DMS53 treated with DMSO at 0.1 percent for 48 hours (cell line): ENCODE results near the gene ACER2.

Source experiments
- DNase-seq: peaks from one replicate; lab custom pipeline; 2025; ENCODE audit not compliant: unreplicated experiment; lab: John Stamatoyannopoulos, UW

Gene ACER2

GRCh38 chr9:19451240-19452087, 42.7 kb downstream of the ACER2 start:
- DNase-seq: no peak

- no peak for DNase-seq
These were observed 47.6 kb downstream of the ACER2 start for GRCh38 chr9:19456426-19456825.

- DNase-seq: peak; percentile 66
These were observed 48.3 kb downstream of the ACER2 start for GRCh38 chr9:19456996-19457692.

GRCh38 chr9:19457693-19458009, 48.8 kb downstream of the ACER2 start:
- DNase-seq: no peak

DNA sequence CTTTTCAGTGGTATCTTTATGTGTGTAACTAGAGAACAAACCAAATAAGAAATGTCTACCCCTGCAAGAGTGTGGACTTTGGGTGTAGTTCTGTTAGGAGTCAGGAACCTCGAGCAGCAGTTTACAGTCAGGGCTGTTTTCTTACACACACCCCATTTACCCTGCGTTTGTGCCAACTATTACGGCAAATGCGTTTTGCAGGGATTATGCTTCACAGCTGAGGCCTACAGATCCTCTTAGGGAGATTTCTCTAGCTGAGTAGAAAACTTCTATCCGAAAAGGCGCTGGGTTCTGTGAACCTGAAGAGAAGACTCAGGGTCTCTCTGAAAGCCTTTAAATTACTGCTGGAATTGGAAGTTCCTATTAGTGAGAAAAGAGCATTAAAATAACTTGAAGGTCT, 51.4 kb downstream of the ACER2 start:
- no peak for DNase-seq

DNA sequence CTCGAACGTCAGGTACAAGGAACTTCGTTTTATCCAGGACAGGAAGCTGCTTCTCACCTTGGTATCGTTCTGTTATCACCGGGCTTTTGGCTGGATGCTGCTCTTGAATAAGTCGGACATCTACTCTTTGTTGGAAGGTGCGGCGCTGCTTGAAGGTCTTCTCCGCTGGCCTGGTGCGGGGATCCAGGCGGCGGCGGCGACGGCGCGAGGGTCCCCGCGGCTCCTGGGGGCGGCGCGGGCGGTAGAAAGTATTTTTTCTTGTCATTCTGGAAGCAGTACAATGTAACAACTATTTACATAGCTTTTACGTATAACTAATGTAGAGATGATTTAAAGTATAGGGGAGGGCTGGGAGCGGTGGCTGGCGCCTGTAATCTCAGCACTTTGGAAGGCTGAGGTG, 52.3 kb downstream of the ACER2 start:
- DNase-seq: no peak

DNA sequence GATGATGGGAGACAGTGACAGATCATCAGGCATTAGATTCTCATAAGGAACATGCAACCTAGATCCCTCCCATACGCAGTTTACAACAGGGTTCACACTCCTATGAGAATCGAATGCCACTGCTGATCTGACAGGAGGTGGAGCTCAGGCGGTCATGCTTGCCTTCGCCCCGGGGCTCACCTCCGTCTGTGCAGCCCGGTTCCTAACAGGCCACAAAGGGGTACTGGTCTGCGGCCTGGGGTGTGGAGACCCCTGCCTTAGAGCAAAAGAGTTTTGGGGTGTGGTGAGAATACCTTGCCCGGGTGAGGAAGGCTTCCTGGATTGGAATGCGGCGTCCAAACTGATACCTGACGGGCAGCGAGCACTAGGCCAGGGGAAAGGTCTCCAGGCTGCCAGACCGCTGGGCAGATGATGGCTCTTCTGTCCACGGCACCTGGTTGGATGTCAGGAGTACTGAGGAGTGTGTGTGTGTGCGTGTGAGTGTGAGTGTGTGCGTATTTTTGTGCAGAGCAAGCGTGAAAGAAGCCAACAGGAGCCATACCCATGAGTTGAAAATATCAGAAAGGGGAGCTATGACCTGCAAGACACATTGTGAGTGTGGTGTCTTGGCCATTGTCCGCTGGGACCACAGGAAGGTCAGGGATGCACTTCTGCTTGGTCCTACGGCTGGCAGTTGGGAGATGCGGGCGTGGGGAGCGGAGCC, 55.4 kb downstream of the ACER2 start:
- no peak for DNase-seq

- DNase-seq: peak; percentile 48
These were observed 56.2 kb downstream of the ACER2 start for GRCh38 chr9:19464764-19465585.

DNA sequence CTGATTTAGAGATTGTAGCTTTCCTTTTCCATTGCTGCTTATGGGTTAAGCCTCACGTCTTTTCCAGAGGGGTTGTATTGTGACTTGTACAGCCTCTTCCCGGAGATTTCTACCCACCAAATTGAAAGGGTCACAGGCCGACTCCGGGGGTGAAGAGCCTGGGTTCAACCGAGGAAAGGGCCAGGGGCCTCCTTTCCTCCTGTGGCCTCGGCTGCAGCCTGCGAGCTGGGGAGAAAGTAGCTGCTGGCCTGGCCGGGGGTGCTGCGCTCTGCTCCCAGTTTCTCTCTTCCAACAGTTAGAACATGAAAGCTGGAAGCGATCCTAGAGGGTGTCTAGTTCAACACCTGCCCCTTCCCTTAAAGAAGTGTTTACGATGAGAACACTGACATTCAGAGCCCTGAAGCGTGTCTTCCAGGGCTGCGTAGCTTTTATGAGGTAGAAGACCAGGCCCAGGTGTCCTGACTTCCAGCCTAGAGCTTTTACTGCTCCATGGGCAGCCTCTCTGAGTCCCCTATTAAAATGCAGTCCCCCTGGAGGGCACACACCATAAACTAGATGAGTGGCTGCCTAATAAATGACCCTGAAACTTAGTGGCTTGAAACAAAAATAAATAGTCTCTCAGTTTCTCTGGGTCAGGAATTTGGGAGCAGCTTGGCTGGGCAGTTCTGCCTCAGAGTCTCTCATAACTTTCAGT, 56.9 kb downstream of the ACER2 start:
- no peak for DNase-seq

DNA sequence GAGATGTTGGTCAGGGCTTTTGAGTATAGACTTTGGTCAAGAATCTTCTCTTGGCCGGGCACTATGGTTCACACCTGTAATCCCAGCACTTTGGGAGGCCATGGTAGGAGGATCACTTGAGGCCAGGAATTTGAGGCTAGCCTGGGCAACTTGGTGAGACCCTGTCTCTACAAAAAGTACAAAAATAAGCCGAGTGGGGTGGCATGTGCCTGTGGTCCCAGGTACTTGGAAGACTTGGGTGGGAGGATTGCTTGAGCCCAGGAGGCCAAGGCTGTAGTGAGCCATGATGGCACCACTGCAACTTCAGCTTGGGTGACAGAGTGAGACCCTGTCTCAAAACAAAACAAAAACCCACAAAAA, 57.5 kb downstream of the ACER2 start:
- DNase-seq: no peak

- DNase-seq: no peak
These were observed 60.5 kb downstream of the ACER2 start for GRCh38 chr9:19469271-19469670.

GRCh38 chr9:19470567-19470966, 61.8 kb downstream of the ACER2 start:
- DNase-seq: no peak

DNA sequence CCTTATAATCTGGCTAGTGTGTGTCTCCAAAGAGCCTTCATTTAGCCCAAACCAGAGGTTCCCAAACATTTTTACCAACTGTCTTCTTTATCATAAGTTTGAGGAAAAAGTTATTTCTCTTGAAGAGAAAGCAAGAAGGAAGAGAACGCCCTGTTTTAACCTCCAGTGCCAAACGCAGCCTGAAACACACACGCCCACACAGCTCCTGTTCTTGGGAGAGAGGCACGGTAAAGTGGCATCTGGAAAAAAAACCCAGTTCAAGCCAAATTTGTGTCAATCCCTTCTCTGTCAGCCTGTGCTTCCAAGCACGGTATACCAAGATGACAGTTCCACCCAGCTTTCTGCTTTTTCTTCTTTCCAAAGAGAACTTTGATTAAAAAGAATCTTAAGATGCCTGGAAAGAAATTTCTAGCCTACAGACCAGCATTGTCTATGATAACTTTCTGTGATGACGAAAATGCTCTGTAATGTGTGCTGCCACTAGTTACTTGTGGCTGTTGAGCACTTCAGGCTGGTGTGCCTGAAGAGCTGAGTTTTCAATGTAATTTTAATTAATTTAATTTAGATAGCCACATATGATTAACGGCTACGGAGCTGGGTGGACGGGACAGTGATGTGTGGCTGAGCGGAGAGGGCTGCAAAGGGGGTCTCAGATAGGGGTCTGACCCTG, 62.3 kb downstream of the ACER2 start:
- DNase-seq: no peak

GRCh38 chr9:19471737-19472648, 63.2 kb downstream of the ACER2 start:
- no peak for DNase-seq

DNA sequence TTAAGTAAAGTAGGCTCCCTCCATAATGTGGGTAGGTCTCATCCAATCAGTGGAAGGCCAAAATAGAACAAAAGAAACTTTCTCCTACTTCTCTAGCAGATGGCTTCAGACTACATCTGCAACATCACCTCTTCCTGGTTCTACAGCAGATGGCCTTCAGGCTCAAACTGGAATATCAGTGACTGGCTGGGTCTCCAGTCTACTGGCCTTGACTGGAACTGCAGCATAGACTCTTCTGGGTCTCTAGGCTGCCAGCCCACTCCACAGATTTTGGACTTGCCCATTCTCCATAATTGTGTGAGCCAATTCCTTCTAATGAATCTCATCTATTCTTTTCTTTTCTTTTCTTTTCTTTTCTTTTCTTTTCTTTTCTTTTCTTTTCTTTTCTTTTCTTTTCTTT, 64.8 kb downstream of the ACER2 start:
- DNase-seq: no peak

DNA sequence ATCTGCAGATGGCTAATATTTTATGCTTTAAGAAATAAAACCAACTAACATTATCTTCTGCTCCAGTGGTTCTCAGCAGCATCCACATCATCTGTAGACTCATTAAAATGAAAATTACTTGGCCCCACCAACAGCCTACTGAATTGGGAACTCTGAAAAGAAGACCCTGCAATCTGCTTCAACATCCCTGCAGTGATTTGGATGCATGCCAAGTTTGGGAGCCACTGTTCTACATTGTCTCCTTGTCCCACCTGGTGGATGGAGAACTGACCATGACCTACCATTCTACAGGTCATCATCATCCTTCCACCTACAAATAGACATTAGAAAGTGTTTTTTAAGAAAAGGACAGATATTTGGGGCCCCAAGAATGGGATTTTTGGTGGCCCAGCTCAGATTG, 71.1 kb downstream of the ACER2 start:
- no peak for DNase-seq

GRCh38 chr9:19480345-19480744, 71.5 kb downstream of the ACER2 start:
- no peak for DNase-seq

- no peak for DNase-seq
These were observed 72.5 kb downstream of the ACER2 start for GRCh38 chr9:19481121-19481870.
